Fibroblast of gingiva (primary cell): ENCODE results near the gene RFX4.

Experiments
- DNase-seq: peaks from one replicate; pipeline ENCODE4 v3.0.0-alpha.2; 2011; ENCODE audit warnings: low read depth

RFX4 gene

DNA sequence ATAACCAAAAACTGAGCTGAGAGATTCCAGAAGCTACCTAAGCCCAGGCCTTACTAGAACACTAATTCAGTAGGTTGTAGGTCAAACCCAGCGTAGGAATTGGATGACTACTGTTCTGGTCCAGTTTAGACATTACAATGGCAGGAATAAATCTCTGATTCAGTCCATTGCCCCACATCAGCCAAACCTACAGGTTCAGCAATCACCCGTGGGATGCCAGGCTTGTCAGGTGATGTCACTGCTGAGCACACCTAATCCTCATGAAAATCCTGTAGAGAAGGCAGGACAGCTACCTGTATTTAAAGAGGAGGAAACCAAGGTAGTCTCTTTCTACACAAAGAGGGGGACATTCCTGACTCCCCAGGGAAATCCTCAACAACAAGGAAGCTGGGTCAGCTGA is 63.7 kb downstream of the RFX4 start:
- no peak for DNase-seq

DNA sequence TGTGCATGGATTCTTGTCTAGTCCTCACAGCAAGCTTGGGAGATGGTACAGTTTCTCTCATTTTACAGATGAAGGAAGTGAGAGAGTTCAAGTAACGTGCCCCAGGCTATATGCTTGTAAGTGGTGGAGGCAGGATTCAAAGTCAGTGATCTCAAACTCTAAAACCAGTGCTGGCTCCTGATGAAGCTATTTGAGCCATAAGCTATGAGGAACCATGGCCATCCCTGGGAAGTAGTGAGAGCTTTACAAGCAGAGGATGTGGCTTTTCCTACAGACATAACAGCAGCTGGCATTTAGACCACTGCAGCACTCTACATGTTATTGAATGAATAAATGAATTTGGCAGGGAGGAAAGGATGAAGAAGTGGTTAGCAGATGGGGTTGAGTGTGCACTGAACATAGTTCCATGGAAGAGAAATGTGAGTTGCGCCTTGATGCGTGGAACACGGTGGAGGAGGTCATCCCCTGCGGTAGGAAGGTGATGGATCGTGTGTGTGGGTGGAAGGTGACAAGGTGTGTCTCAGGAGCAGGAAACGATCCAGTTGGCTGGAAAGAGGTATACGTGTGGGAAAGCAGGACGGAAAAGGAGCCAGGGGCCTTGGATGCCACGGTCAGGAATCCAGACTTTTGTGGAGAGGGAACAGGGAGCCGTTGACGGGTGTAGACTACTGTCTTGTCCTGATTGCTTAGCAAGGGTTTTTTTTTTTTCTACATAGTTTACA is 65.2 kb downstream of the RFX4 start:
- DNase-seq, result no peak

DNA sequence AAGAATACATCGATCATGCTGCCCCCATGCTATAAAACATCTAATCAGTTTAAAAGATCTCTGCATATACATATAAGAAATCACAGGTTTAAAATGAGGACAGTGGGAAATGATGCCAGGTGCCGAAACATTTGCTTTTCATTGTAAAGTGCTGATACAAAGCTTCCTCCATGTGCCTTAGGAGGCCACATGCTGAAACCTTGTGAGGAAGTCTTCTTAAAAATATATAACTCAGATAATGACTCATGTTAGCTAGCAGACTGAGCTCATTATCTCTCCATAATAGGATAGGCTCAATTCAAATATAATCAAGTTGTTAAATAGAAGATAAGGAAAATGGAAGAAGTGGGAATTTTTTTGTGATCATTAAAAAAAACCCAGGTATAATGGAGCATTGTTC is 65.9 kb downstream of the RFX4 start:
- no peak for DNase-seq

DNA sequence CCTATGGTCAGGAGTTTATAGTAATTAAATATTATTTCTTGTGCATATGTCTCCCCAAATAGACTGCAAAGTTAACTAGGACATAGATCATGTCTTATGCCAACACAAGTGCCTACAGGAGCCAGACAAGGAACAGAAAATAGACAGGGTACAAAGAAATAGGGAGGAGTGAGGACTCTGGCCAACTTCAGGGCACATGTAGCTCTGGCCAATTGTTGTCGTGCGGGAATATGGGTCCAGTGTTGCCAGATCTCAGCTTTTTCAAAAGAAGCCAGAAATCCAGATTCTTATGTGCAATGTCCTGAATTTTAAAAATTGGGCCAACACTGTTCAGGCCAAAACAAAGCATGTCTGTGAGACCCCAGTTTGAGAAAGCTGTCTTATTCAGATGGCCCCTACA is 68.7 kb downstream of the RFX4 start:
- DNase-seq, result no peak

DNA sequence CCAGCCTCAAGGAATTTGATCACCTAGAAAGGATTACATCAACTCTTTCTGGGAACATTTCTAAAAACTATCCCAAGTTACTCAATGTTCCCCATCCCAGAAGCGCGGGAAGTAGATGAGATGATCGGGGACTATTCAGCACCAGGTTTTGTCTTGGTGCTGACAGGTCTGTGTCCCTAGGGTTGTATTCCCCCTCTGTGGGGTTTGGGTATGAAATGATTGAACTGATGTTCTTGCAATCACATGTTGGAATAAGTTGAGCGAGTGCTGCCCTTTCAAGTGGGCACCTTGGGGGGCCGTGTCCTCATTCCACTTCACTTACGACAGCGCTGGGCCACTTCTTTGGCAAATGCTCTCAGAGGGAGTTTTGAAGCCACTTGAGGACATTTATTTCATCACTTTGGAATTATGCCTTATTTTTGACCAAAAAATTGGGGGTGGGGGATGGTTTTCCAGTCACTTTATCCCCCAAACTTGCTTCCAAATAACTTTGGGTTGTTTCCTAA is 69.8 kb downstream of the RFX4 start:
- DNase-seq, result no peak

DNA sequence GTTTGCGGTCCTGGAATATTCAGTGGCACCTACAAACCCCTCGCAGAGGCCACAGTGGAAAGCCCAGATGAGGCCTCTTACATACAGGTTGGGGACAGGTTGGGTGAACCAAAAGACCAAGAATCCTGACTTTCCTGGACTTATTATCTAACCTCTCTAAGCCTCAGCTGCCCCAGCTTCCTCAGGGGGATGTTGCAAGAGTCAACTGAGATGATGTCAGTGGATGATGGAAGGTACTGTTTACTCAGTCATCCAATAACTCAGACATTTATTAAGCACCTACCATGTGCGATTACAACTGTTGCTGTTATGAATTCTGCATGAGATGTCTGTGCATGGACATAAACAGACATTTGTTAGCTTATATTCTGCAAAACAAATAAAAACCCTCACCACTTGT is 72.8 kb downstream of the RFX4 start:
- DNase-seq, result no peak

DNA sequence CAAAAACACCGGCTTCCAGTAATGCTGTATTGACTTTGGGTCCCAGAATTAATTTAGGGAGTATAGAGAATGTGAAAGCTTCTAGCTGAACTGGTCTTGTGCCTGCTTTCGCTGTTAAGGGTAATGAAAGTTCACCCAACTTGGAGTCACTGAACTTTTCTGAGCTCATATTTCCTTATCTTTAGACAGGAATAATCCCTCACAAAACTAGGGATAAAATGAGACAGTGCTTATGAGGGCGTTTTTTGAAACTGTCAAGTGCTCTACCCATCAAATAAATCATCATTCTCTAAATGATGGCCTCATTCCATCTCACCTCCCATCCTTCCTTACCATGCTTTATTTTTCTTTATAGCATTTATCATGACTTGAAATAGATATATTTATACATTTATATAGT is 74.7 kb downstream of the RFX4 start:
- DNase-seq, result no peak

DNA sequence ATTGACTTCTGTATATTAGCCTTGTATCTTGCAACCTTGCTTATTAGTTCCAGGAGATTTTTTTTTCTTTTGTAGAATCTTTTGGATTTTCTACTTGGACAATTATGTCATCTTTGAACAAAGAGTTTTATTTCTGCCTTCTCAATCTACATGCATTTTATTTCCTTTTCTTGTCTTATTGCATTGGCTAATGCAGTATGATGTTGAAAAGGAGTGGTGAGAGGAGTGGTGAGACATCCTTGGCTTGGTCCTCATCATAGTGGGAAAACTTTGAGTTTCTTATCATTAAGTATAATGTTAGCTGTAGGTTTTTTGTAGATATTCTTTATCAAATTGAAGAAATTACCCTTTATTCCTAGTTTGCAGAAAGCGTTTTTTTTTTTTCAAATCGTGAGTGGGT is 80.6 kb downstream of the RFX4 start:
- no peak for DNase-seq

DNA sequence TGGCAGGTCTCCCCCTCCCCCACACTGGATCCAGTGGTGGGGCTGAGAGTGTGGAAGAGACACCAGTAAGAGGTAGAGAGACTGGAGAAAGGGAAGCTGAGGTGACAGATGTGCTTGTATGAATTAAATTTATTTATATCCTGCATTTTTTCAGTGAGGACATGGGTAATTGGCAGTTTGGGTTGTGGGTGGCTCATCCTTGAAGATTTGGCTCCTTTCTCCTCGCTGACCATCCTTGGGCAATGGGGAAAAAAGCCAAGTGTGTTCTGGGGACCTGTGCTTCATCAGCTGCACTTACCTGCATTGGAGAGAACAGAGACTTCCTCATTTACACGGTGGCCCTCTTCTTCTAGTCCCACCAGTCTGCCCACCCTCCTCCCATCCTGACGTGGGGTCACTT is 86.4 kb downstream of the RFX4 start:
- DNase-seq, result no peak

DNA sequence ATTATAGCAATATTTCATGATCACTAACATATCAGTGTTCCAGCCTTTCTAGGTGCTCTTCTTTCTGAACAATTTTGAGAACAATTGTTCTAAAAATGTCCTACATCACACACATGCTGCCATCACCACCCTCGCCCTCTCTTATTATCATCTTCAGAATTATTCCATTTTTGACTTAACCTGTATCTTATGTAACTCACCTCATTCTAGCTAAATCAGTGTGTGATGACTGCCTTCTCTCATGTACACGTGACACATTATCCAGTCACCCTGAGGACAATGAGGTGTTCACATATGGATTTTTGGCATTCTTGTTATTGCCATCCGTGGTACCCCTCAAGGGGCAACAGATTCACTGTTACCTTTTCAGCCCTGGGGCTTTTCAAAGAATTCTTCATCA is 87.3 kb downstream of the RFX4 start:
- no peak for DNase-seq

DNA sequence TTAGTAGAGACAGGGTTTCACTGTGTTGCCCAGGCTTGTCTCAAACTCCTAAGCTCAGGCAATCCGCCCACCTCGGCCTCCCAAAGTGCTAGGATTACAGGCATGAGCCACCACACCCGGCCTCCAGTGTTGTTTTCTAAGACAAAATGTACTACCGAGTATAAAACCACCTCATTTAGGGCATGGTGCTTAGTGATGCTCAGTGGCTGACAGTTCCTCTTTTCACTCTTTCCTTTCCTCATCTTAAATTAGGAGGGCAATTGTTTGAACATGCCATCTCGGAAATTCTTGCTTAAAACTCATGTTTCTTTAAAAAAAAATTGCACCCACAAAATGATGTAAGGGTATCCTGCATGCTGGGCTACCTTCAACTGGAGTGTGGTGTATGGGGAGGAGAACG is 89.0 kb downstream of the RFX4 start:
- DNase-seq, result no peak

DNA sequence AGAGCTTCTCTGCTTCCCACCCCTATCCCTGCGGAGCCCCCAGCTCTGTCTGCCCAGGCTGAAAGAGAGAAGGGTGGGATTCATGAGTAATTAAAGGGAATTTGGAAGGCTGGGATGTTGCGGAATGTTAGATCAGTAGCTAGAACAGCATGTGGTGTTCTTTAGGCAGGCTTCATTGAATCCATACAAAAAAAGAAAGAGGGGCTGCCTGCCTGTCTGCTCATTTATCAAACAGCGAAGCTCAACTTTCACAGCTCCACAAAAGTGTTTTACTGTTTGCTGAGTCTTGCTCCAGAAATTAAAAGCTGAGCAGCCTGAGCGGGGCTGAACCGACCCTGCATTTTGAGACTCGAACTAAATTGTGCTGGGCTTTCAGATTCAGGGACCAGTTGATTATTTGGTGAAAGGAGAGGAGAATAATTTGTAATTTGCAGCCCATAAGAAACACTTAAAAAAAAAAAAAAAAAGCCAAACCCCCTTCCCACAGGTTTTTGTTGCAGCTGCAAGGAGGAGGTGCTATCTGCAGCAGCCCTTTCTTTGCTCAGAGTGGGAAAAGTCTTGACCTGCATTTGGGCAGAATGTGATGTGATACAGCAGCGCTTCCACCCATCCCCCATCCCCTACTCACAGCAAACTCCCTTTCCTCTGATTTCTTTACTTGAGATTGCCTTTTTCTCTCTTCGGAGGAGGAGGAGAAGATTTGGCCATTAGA is 89.7 kb downstream of the RFX4 start:
- DNase-seq, result no peak

DNA sequence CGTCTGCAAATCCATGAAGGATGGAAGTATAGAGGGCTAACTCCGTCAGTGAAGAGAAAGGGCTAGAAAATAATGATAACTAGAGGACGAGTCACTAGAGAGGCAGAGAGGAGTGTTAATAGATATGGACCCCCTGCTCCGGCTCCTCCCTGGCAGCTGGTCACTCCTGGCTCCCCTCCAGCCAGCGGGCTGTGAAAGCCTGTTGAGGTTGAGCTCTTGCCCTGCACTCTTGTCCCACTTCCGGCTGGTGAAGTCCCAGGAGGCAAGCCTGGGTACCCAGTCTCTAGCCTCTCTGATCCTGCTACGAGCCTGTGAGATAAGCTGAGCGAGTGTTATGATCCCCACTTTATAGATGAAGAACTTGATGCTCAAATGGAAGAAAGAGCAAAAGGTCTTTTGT is 90.3 kb downstream of the RFX4 start:
- no peak for DNase-seq

DNA sequence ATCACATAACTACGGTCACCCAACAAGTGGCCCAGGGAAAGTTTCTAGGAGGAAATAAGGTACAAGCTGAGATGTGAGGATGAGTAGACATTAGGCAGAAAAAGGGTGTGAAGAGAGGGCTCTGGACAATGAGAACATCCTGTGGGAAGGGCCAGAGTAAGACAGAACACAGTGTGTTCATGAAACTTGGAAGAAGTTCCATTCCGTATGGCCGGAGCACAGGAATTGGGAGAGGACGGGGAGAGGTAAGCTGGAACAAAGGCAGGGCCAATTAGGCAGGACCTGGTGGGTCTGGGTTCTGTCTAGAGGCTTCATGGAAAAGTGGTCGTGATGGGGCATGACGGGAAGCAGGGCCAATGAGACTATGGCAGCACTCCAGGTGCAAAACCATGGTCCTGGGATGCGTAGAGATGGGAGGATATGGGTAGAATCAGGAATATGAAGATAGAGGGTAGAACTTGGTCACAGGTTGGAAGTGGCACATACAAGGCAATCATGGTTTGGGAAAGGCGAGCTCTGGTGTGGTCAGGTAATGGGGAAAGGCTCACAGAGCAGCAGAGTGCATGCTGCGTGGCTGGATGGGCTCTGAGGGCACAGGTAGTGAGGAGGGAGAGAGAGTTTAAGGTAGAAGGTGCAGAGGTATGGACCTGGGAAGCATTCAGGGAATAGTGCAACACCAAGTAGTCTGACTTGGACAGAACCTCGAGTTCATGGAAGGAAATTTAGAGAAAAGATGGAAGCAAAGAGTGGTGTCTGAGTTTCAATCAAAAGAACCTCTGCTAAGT is 93.0 kb downstream of the RFX4 start:
- DNase-seq, result no peak

DNA sequence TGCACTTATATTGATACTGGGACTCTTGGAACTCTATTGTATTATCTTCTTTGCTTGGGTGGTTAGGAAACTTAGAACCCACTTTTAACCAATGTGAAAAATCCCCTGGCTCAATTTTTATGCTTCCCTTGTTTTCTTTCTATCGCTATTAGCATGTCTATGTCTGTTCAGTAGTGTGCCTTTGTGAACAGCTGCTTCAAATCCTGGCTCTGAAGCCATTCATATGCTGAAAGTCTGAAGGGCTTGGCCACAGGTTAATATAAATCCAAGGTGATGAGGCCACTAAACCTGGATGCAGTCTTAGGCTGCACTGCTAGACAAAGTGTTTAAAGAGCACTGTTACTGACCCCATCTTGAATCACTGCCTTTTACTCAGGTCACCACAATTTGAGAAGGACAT is 96.8 kb downstream of the RFX4 start:
- DNase-seq, result no peak

DNA sequence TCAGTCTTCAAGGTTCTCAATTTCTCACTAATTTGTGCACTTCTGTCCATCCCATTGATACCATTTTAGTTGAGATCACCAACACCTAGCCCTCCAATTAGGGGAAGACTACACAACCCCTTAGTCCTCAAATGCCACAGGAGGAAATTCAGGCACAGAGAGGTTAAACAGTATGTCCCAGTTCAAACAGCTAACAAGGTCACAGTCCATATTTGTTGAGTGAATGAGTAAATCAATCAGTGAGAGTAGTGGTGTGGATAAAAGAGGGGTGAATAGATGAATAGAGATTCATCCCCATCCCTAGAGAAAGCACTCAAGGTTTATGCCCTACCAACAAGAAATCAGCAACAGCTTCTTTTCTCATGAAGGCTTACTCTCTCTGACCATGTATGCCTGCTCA is 97.5 kb downstream of the RFX4 start:
- DNase-seq, result no peak

DNA sequence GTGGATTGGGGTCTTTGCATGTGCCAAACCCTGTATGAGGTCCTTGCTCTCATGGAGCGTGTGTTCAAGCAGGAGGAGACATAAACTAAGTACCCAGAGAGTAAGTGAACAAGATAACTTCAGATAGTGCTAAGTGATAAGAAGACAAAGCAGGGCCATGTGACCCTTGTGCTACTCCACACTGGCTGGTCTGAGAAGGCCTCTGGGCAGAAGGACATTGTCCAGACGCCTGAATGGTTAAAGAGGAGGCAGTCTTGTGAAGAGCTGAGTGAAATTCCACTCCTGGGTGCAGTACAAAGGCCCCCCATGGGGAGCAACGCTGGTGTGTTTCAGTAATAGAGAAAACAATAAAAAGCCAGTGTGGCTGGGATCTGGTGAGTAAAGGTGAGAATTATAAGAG is 98.4 kb downstream of the RFX4 start:
- DNase-seq, result no peak

DNA sequence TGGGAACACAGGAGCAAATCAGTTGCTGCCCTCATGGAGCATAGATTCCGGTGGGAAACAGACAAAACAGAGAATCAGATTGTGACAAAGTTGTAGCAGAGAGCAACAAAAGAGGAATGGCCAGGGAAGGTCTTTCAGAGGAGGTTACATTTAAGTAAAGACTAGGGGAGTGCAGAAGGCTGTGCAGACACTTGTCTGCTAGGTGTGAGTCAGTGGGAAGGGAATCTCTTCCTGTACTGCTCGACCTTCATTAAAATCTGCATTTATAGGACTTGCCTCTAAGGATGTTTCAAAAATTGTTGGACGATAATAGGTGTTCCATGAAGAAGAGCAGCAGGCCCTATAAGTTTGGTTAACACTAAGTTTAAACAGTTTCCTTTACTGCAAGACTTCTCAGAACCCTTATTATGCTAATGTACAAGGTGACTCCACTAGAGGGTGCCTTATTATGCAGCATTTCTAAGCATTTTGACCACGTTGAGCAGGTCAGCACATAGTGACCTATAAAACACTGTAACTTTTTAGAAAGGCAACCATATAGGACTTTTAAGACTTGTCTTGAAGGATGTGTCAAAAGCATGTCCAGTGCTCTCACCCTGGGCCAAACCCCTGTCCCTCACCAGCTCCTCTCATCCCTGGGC is 99.9 kb downstream of the RFX4 start:
- no peak for DNase-seq

DNA sequence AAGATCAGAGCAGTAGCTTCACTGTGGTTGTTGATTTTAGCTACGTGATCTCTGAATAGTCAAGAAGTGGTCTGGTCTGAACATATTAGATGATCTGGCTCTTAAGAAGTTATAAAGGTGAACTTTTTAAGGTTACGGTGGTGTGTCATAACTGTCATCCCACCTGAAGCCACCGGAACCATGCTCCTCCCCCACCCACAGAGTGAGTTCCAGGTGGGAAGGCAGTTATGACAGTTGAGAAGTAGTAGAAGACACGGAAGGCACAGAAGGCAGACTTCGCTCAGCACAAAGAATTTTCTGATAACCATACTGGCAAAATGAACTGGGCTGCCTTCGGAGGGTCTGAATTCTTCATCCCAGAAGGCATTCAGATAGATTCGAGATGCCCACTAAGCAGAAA is 101.7 kb downstream of the RFX4 start:
- no peak for DNase-seq

DNA sequence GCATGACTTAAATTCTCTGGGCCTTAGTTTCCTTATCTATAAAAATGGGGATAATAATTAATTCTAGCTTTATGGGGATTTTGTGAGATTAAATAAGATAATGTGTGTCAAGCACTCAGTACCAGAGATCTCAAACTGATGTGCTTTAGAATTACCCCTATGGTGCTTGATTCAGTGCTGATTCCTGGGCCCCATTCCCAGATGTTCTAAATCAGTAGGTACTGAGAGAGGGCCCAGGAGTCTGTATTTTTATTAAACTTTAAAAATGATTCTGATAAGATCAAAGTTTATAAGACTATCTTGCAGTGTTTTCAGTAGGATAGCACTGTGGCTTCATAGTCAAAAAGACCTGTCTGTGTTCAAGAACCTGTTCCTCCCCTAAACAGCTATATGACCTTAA is 102.6 kb downstream of the RFX4 start:
- no peak for DNase-seq

DNA sequence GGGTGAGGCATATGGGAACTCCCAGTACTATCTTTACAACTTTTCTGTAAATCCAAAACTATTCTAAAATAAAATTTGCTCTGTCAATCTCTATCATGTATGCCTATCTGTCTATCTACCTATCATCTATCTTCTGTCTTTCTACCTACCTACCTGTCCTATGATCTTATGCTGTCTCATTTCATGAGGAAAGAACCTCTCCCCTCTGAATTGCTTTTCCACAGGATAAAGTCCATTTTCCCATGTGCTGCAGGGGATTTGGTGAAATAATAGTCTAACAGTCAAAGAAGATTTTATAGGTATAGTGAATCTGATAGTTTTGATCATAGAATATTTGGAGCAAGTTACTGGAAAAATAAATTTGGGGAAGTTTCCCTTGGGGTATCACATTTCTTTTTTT is 104.9 kb downstream of the RFX4 start:
- DNase-seq, result no peak

DNA sequence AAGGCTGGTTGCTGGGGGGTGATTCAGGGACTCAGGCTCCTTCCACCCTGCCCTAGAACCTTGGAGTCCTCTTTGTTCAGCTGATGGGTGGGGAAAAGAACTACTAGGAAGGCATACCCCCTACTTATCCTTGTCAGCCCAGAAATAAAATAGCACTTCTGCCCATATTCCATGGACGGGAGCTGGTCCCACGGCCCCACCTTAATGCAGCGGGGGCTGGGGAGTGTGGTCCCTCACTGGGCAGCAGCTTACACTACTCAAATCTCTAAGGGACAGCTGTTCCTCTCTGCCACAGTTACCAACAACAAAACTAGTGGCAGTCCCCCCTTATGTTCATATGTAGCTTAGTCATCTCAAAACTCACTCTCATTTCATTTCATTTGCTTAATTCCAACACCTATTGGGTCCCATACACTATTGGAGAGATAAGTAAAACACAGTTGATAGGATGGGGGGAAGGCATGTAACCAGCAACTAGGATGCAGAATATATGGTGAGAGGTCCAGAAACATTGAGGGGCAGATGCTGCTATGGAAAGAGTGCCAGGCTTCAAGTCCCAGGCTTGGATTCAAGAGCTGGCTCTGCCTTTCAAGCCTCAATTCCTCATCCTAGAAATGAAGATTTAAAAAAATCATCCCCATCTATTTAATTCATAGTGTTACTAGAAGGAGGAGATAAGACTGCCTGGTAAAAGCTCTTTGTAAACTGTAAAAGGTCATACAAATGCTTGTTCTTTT is 107.9 kb downstream of the RFX4 start:
- no peak for DNase-seq
